ENCODE results near the gene MYH6.

Gene MYH6

DNA sequence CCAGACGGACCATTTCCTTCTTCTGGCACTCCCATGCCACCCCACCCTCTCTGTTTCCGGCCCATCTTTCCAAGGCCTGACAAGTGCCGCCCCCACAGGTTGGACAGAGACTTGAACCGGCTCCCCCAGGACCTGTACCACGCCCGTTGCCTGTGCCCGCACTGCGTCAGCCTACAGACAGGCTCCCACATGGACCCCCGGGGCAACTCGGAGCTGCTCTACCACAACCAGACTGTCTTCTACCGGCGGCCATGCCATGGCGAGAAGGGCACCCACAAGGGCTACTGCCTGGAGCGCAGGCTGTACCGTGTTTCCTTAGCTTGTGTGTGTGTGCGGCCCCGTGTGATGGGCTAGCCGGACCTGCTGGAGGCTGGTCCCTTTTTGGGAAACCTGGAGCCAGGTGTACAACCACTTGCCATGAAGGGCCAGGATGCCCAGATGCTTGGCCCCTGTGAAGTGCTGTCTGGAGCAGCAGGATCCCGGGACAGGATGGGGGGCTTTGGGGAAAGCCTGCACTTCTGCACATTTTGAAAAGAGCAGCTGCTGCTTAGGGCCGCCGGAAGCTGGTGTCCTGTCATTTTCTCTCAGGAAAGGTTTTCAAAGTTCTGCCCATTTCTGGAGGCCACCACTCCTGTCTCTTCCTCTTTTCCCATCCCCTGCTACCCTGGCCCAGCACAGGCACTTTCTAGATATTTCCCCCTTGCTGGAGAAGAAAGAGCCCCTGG, 32.4 kb downstream of the MYH6 start:
- no peak for DNase-seq

DNA sequence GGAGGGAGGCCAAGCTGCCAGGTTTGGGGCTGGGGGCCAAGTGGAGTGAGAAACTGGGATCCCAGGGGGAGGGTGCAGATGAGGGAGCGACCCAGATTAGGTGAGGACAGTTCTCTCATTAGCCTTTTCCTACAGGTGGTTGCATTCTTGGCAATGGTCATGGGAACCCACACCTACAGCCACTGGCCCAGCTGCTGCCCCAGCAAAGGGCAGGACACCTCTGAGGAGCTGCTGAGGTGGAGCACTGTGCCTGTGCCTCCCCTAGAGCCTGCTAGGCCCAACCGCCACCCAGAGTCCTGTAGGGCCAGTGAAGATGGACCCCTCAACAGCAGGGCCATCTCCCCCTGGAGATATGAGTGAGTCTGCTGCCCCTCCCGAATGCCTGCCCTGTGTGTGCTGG, 35.0 kb downstream of the MYH6 start:
- DNase-seq = no peak

- no peak for DNase-seq
These were observed 35.6 kb downstream of the MYH6 start, which contains the start of gene IL25 for GRCh38 chr14:23372509-23372908. Gene IL25, plus strand, starts transcription at chr14:23372809.

GRCh38 chr14:23371865-23372264, 36.2 kb downstream of the MYH6 start:
- DNase-seq = no peak

DNA sequence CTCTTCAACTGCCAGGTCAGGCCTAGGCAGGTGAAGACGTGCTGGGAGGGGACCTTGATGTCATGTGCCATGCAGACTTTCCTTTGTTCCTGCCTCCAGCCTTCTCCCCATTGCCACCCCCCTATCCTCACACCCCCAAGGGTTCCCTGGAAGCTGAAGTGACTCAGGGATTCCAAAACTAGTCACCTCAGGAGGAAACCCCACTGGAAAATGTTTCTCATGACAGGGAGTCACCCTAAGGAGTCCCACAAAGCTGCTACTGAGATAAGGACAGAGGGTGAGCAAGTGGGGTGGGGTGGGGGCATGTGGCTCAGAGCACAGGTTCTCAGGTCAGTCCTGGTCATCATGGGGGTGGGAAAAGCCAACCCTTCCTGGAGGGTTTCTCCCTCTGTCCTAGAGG, 37.9 kb downstream of the MYH6 start:
- DNase-seq = no peak

DNA sequence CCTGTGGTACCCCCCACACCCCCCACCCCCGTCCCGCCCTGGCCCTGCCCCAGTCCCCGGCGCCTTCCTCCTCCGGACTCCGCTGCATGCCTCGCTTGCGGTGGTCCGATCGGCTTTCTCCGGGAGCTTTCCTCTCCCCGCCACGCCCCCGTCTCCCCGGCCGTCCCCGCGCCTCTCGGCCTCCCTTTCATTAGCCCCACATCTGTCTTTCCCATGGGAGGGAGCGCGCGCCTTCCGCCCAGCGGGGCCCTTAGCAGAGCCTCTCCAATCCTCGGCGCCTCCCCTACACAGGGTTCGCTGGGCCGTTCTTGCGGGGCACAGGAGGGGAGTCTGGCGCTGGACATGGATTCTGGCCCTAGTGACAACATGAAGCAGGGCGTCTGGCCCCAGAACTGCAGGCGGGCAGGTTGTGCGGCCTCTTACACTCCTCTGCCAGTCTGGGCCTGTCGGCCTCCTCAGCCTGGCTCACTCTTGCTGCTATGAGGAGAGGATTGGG, 41.6 kb downstream of the MYH6 start:
- no peak for DNase-seq

DNA sequence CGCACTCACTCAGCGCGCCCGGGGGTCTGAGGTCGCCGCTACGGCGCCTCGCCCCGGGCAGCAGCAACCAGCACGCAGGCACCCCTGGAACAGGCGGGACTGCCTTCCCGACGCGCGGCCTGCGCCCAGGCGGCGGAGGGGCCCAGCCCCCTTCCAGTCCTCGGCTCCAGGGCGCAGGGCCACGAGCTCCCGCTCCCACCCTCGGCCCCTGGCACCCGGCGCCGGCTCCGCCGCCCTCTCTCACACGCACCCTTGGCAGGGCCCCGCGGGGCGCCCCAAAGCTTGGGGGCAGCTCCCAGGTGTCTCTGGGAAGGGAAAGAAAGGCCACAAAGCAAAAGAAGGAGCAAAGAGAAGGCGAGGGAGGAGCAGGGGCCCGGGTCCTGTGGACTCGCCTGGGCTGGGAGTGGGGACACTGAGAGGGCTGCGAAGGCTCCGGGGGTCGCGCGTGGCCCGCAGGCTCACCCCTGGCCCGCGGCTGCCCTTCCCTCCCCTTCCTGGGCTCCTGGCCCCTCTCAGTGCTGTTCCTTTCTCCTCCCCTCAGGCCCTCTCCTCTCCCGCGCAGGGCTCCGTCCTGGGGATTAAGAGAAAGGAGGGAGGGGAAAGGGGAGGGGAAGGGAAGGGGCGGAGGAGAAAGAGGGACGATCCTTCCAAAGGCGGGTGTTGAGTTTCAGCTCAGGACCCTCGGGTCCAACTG, 42.2 kb downstream of the MYH6 start:
- DNase-seq = peak in 1 of 2 experiments; percentile 7

GRCh38 chr14:23365036-23365731, 42.9 kb downstream of the MYH6 start, which contains the start of gene EFS:
Gene EFS, minus strand, starts transcription at chr14:23365172. Its CDS starts 147 bp downstream, at chr14:23365025.
- no peak for DNase-seq

DNA sequence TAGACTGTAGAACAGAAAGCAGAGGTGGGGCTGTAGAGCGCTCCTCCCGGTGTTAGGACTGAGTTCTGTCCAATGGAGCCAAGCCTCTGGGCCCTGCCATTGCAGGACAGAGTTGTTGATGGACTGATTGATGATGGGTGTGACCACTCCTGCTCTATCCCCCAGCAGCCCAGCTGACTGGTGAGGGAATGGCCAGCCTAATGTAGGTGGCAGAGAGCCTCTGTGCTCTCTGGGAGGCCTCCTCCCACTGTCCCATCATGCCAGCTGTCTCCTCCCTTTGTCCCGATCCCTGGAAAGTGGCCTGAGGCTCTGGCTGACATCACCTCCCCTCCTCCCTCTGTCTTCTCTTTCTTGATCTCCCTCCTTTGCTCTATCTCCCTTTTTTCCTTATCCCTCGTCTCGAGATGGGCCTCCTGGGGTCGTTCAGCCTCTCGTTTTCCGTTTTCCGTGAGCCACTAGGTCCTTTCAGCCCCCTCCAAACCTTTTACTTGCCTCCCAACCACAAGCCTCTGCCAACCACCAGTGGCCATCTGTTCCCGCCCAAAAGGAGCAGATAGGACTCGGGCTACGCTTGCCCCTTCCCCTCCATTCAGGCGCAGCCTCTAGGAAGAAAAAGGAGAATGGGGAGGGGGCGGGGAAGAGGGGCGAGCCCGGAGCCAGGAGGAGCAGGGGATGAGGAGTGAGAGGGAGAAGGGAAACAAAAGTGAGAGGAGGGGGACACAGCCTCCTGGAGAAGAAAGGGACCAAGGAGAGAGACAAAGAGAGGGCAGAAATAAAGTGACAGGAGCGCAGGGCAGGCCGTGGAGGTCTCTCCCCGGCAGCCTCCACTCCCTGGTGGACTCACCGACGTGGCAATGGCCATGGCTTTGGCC, 43.7 kb downstream of the MYH6 start:
- no peak for DNase-seq

GRCh38 chr14:23362200-23362599, 45.9 kb downstream of the MYH6 start:
- DNase-seq = no peak

DNA sequence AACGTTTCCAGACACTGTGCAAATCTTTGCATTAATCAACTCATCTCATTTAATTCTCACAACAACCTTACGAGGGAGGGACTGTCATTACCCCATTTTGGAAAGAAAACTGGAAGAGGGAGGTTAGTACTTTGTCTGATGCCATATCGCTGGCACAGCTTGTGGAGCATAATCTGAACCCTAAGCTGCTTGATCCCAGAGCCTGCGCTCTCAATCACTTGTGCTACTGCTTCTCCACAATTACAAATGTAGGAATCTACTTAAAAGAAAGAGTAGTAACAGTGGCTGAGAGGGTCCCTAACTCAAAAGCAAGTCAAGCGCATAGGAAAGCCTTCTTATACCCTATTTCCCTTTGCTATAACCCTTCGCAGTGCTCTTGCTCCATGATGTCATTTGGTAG, 46.3 kb downstream of the MYH6 start:
- DNase-seq = no peak

DNA sequence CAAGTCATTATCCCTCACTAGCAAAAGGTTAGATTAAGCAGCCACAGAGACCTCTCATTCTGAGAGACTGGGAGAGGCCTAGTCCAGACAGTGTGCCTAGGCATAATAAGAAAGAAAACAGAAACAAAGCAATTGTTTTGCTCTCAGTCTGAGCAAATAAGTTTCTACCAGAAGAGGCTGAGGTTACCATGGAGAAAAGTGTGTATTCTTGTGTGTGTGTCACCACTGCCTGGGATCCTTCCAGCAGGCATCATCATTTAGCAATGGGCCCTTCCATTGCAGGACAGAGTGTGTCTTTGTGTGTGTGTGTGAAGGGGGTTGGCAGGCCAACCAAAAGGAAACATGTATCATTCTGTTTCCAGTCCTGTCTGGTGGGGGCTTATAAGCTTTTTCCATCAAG, 46.8 kb downstream of the MYH6 start:
- DNase-seq = no peak

GRCh38 chr14:23360496-23360895, 47.6 kb downstream of the MYH6 start:
- no peak for DNase-seq

- DNase-seq = no peak
These were observed 48.2 kb downstream of the MYH6 start for GRCh38 chr14:23359722-23360447.

GRCh38 chr14:23359167-23359626, 48.9 kb downstream of the MYH6 start:
- no peak for DNase-seq

DNA sequence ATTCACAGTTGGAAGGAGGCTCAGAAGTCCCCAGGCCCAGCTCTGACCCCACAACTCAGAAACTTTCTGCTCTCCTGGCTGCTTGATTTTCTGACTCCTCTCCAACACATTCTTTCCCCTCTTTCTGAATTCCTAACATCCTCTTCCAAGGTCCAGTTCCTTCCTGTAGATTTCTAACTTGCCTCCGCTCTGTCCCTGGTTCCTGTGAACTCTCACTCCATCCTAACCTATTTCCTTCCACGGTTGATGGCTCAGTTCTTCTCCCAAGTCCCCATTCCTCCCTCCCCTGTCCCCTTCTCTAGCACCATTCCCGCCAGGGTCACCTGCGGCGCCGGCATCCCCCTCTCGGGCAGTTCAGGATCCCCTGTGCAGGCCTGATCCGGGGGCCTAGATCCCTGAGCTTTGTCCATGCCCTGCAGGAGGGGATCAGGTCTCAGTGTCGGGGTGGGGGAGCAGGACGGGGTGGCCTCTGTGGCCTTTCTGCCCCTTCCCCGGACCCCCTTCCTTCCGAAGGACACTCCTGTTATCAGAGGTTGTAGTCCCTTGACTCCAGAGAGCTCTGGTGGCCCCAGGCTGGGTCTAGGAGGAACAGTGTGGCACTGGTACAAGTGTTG, 49.4 kb downstream of the MYH6 start:
- no peak for DNase-seq

DNA sequence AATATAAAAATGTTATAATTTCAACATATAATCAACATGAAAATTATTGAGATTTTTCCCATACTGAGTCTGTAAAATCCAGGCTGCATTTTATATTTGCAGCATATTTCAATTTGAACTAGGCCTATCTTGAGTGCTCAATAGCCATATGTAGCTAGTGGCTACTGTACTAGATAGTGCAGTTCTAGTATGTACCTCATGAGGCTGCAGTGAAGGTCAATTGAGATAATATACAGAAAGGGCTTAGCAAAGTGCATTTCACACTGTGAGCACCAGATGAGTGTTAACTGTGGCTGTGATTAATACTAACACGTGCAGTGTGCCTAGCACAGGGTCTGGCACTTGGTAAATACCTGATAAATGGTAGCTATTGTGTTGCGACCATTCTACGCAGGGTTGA, 50.0 kb downstream of the MYH6 start:
- no peak for DNase-seq

GRCh38 chr14:23357261-23357660, 50.8 kb downstream of the MYH6 start:
- DNase-seq = no peak

- no peak for DNase-seq
These were observed 51.4 kb downstream of the MYH6 start for GRCh38 chr14:23356662-23357061.

DNA sequence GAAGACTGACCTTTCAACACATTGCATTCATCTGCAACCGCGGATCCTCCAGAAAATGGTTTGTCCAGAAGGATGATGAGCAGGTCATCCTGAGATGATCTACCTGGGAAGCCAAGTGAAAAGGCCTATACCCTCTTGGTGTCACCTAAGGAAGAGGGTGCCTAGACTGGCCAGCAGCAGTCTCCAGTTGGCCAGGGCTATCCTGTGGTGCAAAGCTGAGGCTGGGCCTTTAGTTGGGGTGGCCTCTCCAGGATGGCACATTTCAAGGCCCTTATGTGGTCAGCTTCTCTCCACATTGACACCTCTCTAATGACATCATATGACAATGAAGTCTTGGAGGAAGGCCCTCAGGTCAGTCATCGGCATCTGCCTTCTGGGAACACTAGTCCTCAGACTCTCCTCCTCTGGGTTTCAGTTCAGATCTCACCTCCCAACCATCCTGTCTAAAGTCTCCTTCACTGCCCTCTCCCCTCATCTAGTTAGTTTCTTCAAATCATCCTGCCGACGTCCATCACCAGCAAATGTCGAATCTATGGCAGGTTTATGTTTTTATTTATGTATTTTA, 52.1 kb downstream of the MYH6 start:
- no peak for DNase-seq

- DNase-seq = no peak
These were observed 53.1 kb downstream of the MYH6 start for GRCh38 chr14:23354990-23355389.
